Mucosa of stomach (tissue), 1 donor: ENCODE results near the gene HINT3.
"Not testable (repeated sequence)": the region's sequence is repeated elsewhere in the genome, so short reads cannot be mapped to it uniquely, and the experiment has no call there.

ENCODE experiments used
- H3K27me3 ChIP-seq: one replicate; pipeline ENCODE4 v1.7.0; 2013; ENCODE audit warnings: mild to moderate bottlenecking, low read length; ENCODE audit not compliant: control insufficient read depth, insufficient read depth
- H3K36me3 ChIP-seq: one replicate; pipeline ENCODE4 v1.7.0; 2013; ENCODE audit warnings: low read length; ENCODE audit not compliant: control insufficient read depth, insufficient read depth
- H3K4me1 ChIP-seq: one replicate; pipeline ENCODE4 v1.7.0; 2013; ENCODE audit warnings: mild to moderate bottlenecking, low read length; ENCODE audit not compliant: control insufficient read depth, insufficient read depth
- H3K4me3 ChIP-seq: one replicate; pipeline ENCODE4 v1.7.0; 2013; ENCODE audit warnings: low read length
- H3K9ac ChIP-seq: one replicate; pipeline ENCODE4 v1.7.0; 2013; ENCODE audit warnings: mild to moderate bottlenecking, low read length, moderate library complexity
- H3K9me3 ChIP-seq: one replicate; pipeline ENCODE4 v1.7.0; 2013; ENCODE audit warnings: mild to moderate bottlenecking, low read length, moderate library complexity; ENCODE audit not compliant: control insufficient read depth
- donor health status: Pancreatic carcinoma.

Gene HINT3

DNA sequence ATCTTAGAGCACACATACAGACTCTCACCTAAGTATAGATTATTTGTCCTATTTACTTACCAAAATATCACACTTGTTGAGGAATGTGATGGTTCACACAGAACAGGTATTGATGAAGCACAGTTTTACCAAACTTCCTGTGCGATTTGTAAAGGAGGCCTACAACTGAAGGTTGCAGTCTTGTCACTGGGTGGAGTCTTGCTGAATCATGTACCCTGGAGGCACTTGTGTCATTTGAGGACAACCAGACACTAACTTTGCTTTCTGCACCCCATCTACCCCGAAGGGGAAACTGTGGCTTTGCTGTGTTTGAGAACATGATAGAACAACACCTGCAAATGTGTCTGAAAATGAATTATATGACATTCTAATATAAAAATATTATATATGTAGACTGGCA is 32.4 kb upstream of the HINT3 start:
- H3K36me3 ChIP-seq: peaks cover 13% of the 10 kb centered on the region
- H3K9ac ChIP-seq: no peak overlapping the region
- no peak overlapping the region for H3K4me3 ChIP-seq
- H3K27me3 ChIP-seq: no peaks in the 10 kb centered on the region
- H3K9me3 ChIP-seq: no peaks in the 10 kb centered on the region
- peaks cover 34% of the 10 kb centered on the region for H3K4me1 ChIP-seq

DNA sequence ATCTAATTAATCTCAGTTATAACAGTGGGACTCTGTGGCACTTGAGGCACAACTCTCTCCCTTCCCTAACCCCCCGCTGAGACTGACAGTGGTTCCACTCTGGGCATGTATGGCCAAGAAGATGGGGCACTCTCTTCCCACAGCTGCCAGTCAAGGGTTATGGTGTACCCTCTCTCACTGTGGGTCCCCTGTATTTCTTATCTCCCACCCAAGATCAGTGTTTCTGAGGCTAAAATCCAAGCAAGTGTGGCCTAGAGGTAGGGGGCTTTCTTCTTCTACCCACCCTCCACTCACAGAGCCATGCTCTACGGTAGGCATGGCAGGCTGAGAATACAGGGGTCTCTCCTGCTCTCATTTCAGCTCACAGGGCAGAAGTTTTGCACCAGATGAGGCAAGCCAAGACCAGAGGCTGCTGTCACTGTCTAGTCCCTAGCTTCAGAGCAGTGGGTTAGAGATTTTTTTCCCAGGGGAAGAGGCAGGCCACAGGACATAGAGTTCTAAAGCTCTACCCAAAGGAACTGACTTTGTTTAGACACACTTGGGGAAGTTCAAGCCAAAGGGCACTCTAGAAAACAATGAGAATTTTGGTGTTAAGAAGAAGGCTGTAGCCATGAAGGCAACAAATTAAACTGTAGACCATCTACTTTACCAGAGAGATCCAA is 31.7 kb upstream of the HINT3 start:
- peaks cover 34% of the 10 kb centered on the region for H3K4me1 ChIP-seq
- H3K4me3 ChIP-seq: no peak overlapping the region
- H3K27me3 ChIP-seq: no peaks in the 10 kb centered on the region
- peaks cover 13% of the 10 kb centered on the region for H3K36me3 ChIP-seq
- H3K9ac ChIP-seq: no peak overlapping the region
- H3K9me3 ChIP-seq: no peaks in the 10 kb centered on the region

DNA sequence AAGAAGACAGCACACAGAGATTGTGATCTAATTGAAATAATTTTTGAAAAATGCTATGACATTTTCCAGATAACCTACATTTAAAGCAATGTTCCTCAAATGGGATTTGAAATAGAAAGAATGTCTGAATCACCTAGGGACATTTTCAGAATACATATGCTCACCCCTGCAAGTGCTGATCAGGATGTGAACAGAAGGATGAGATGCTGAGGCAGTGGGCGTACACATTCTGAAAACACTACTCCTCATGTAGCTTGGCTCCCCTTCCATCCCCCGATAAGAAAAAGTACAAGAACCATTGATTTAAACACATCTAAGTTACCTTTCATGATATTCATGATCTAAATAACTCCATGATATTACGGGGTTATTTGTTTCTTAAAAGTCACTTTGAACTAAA is 29.9 kb upstream of the HINT3 start:
- Histone ChIP-seq H3K27me3 (no peaks in the 10 kb centered on the region), H3K4me1 (peaks cover 32% of the 10 kb centered on the region), H3K36me3 (peaks cover 13% of the 10 kb centered on the region), H3K9me3 (no peaks in the 10 kb centered on the region), H3K4me3 (no peak overlapping the region), H3K9ac (no peak overlapping the region)

DNA sequence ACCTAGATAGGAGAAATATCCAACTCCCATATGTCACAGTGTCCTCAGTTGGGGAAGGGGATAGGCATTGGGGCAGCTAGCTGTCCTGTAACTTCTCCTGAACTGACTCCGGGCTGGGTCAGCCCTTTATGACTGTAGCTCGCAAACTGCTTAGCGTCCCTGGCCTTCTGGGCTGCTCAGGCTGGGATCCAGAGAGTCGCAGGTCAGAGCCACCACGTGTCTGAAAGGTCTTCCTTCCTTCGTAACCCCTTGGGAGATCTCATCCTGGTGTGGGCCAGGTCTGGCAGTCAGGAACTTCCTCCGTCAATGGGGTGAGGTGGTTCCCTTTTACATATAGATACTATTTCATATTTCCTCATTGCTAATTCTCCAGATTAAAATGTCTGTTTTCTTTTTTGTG is 28.8 kb upstream of the HINT3 start:
- Histone ChIP-seq H3K9me3 (no peaks in the 10 kb centered on the region), H3K36me3 (peaks cover 8% of the 10 kb centered on the region), H3K27me3 (no peaks in the 10 kb centered on the region), H3K9ac (no peak overlapping the region), H3K4me1 (peaks cover 23% of the 10 kb centered on the region), H3K4me3 (no peak overlapping the region)

DNA sequence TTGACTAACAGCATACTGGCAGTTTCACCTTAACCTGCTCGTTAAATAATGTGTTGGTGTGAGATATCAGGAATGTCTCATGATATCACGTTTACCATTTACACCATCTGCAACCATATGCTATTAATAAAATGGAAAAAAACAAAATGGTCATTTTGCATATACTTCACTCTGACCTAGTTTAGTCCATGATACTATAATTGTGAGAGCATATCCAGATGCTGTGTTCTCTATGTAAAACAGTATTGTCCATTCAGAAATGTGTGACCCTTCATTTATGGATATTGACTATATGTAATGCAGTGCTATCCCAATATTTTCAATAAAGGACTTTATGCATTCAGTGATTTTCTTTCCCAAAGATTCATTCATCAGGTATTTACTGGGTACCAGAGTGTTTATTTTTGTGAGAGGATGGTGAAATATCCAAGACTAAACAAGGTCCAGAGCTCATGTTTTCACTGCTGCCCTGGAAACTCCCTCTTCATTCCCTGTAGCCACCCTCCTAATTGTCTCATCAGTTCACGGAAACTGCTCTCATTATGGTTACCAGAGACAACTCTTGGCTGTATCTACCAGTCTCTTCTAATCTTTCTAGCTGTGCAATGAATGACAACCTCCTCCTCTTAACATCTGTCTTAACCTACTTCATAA is 25.7 kb upstream of the HINT3 start:
- no peaks in the 10 kb centered on the region for H3K4me1 ChIP-seq
- no peaks in the 10 kb centered on the region for H3K36me3 ChIP-seq
- H3K9me3 ChIP-seq: no peaks in the 10 kb centered on the region
- H3K27me3 ChIP-seq: no peaks in the 10 kb centered on the region
- no peak overlapping the region for H3K9ac ChIP-seq
- H3K4me3 ChIP-seq: no peak overlapping the region

DNA sequence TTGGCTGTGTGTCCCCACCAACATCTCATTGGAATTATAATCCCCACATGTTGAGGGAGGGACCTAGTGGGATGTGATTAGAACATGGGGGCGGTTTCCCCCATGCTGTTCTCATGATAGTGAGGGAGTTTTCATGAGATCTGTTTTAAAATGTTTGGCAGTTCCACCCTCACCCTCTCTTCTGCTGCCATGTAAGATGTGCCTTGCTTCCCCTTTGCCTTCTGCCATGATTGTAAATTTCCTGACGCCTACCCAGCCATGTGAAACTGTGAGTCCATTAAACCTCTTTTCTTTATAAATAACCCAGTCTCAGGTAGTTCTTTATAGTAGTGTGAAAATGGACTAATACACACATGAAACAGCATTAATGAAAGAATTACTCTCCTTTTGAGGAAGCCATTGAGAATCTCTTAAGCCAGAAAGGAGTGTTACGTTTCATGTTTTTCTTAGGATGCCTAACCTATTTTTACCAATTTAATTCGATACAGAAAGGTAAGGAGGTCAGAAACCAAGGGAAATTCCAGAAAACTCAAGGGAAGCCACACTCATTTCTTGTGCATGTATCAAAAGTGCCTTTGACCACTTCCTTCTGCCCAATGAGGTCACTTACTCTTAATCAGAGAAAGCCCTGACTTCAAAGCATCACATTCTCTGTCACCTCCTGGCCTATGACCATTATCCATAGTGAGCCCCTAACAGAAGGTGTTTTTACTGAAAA is 24.7 kb upstream of the HINT3 start:
- no peaks in the 10 kb centered on the region for H3K4me1 ChIP-seq

DNA sequence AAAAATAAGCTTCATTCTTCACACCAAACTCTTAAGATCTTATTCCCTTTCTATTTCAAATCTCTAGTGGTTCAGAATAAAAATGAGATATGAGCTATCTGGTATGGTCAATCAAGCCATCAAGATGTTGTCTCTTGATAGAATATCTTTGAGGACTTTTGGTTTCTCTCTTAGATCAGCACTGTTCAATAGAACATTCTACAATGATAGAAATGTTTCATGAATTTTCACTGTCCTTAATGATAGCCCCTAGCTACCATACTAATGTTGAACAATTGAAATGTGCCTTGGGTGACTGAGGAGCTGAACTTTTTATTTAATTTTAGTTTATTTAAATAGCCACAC is 24.1 kb upstream of the HINT3 start:
- Histone ChIP-seq H3K36me3 (no peaks in the 10 kb centered on the region), H3K9ac (no peak overlapping the region), H3K9me3 (no peaks in the 10 kb centered on the region), H3K4me3 (no peak overlapping the region), H3K27me3 (no peaks in the 10 kb centered on the region), H3K4me1 (no peaks in the 10 kb centered on the region)

More for the DNA sequence above, 24.7 kb upstream of the HINT3 start:
- Histone ChIP-seq H3K36me3 (no peaks in the 10 kb centered on the region), H3K9me3 (no peaks in the 10 kb centered on the region), H3K9ac (no peak overlapping the region), H3K27me3 (no peaks in the 10 kb centered on the region), H3K4me3 (no peak overlapping the region)

DNA sequence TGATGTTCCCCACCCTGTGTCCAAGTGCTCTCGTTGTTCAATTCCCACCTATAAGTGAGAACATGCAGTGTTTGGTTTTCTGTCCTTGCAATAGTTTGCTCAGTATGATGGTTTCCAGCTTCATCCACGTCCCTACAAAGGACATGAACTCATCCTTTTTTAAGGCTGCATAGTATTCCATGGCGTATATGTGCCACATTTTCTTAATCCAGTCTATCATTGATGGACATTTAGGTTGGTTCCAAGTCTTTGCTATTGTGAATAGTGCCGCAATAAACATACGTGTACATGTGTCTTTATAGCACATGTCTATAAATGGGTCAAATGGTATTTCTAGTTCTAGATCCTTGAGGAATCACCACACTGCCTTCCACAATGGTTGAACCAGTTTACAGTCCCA is 21.1 kb upstream of the HINT3 start:
- H3K36me3 ChIP-seq, H3K9me3 ChIP-seq, H3K4me3 ChIP-seq, H3K9ac ChIP-seq, H3K27me3 ChIP-seq, H3K4me1 ChIP-seq: not testable (repeated sequence)

DNA sequence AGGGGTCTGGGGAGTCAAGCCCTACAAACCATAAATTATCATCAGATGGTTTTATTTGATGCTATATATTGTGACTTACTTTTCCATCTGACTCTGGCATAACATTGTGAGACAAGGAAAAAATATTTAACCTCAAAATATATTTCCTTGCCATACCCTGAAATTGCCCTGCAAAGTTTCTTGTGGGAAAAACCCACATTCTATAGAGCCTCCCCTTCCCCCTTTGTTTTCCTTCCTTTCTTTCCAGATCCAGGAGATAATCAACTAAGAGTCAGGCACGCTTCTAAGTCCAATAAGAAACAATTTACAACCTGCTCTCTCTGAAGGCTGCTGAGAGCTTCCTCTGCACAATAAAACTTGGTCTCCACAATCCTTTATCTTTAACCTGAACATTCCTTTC is 17.5 kb upstream of the HINT3 start:
- Histone ChIP-seq H3K36me3 (no peaks in the 10 kb centered on the region), H3K27me3 (no peaks in the 10 kb centered on the region), H3K4me1 (peaks cover 25% of the 10 kb centered on the region), H3K4me3 (no peak overlapping the region), H3K9ac (no peak overlapping the region), H3K9me3 (no peaks in the 10 kb centered on the region)

DNA sequence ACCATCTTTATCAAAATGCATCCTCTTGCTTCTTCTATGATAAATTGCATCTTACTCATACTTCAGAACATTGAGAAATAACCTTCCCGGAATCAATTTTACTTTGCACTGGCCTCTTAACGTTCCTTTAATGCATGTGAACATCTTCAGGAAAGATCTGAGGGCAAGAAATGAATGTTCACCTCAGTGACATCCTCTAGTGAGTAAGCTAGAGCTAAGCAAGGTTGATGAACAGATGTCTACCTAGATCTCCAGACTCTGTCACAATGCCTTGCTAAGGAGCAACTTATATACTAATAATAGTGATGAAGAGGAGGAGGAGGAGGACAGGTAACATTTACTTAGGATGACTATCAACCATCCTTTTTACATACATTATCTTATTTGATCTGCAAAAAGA is 16.8 kb upstream of the HINT3 start:
- H3K9me3 ChIP-seq: no peaks in the 10 kb centered on the region
- H3K9ac ChIP-seq: no peak overlapping the region
- H3K4me1 ChIP-seq: peaks cover 29% of the 10 kb centered on the region
- H3K27me3 ChIP-seq: no peaks in the 10 kb centered on the region
- no peak overlapping the region for H3K4me3 ChIP-seq
- H3K36me3 ChIP-seq: no peaks in the 10 kb centered on the region

DNA sequence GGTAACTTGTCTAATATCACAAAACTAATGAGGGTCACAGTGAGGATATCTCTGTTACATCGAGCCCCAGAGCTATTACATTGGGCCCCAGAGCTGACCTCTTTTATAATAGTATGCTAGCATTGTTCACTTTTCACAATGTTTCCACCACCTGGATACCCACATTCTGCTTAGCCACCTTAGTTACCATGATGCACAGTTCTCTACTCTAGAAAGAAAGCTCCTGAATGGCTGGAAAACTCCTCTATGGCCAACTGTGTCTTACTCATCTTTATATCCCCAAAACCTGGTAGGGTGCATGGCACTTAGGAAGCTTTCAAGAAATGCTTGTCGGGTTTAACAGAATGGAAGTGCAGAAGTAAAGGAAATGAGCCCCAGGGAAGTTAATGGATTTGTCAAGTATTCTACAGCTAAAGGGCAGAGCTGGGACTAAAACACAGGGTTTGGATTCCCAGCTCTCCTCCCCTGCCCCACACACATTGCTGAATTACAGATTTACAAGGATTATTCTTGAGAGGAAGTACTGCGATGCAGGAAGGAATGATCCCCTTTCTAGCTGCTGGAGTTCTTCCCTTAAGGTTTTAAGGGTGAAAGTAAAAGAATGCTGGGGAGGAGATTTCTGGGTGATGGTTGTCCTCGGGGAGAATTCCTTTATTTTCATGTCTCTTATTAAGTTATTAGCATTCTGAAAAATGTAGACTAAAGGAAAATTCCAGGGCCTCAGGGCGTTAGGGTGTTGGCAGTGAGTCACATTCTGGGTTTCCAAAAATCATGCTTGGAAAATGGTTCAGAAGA is 16.1 kb upstream of the HINT3 start:
- Histone ChIP-seq H3K4me3 (no peak overlapping the region), H3K4me1 (peaks cover 35% of the 10 kb centered on the region), H3K36me3 (no peaks in the 10 kb centered on the region), H3K9me3 (no peaks in the 10 kb centered on the region), H3K9ac (no peak overlapping the region), H3K27me3 (no peaks in the 10 kb centered on the region)
